Measurements from ENCODE around the gene SUPT3H.

DNA sequence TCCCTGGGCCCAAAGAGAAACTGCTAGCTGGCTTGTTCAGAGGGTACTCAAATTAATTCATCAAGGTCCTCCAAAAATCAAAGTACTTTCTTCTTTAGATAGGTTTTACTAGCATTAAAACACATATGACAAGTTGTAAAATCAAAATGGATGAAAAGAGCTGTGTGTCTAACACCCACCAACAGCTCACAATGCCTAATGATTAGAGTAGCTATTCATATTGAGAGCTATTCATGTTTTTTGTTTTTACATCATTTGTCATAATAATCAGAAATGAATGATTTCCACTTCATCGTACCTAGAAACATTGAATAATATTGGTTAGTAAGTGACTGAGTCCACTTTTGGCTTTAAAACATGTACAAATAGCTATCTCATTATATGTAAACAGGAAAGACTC lies 339.5 kb downstream of the SUPT3H start:
- TF ChIP-seq, protein P1, sequence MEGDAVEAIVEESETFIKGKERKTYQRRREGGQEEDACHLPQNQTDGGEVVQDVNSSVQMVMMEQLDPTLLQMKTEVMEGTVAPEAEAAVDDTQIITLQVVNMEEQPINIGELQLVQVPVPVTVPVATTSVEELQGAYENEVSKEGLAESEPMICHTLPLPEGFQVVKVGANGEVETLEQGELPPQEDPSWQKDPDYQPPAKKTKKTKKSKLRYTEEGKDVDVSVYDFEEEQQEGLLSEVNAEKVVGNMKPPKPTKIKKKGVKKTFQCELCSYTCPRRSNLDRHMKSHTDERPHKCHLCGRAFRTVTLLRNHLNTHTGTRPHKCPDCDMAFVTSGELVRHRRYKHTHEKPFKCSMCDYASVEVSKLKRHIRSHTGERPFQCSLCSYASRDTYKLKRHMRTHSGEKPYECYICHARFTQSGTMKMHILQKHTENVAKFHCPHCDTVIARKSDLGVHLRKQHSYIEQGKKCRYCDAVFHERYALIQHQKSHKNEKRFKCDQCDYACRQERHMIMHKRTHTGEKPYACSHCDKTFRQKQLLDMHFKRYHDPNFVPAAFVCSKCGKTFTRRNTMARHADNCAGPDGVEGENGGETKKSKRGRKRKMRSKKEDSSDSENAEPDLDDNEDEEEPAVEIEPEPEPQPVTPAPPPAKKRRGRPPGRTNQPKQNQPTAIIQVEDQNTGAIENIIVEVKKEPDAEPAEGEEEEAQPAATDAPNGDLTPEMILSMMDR (IDR thresholded peaks at IDR 0.05): no peak
- no peak for TF ChIP-seq POLR2A (IDR thresholded peaks at IDR 0.05)
- no peak for TF ChIP-seq POLR2AphosphoS5 (IDR thresholded peaks at IDR 0.05)

Measured in breast epithelium (tissue), 3 donors.